SK-N-SH (cell line): Measurements from ENCODE around the gene CDC42. TPM values are rescaled to one million over a fixed set of nuclear protein-coding genes. Genes with fewer than 3 reads are reported as not detected.

ENCODE experiments used
- CTCF ChIA-PET: fragments of 300-600, 350-600 bp; formaldehyde crosslinking; extraction: SDS; loops from one replicate; lab custom pipeline; 2021; lab: Yijun Ruan, JAX
- POLR2A ChIA-PET: fragments of 350-600 bp; sonication (Branson Sonifier 250); formaldehyde crosslinking; extraction: SDS; loops from one replicate; lab custom pipeline; 2020; ENCODE audit warnings: antibody characterized with exemption, inconsistent platforms; lab: Yijun Ruan, JAX
- DNase-seq: peaks from one replicate; pipeline ENCODE4 v3.0.0; 2012
- H2AFZ ChIP-seq: fragments of 200-600 bp; sonication (generic); 2 replicates; pipeline ENCODE4 v1.8.1; 2016; ENCODE audit warnings: antibody characterized with exemption, mild to moderate bottlenecking, low read depth
- H3F3A ChIP-seq: fragments of 200-600 bp; sonication (generic); replicated peaks from 2 replicates; pipeline ENCODE3; 2016; ENCODE audit warnings: antibody characterized with exemption, mild to moderate bottlenecking; ENCODE audit not compliant: insufficient read depth
- H3K27ac ChIP-seq, 2 experiments: fragments of 200-500 bp in 1 of 2; fragments of 200-600 bp in 1 of 2; sonication (Bioruptor generic) in 1 of 2; sonication (generic), shearing (Covaris generic) in 1 of 2; 2 replicates each; pipeline versions ENCODE4 v1.5.1 to v1.6.1; 2014 to 2016; ENCODE audit warnings: low read depth in 2 of 2, inconsistent platforms in 1 of 2, low read length in 1 of 2, mild to moderate bottlenecking in 1 of 2, mixed read lengths in 1 of 2
- H3K27me3 ChIP-seq: fragments of 200-600 bp; sonication (generic), shearing (Covaris generic); 2 replicates; pipeline ENCODE4 v1.6.1; 2016; ENCODE audit warnings: mixed run types; ENCODE audit not compliant: insufficient read depth
- H3K36me3 ChIP-seq, 2 experiments: fragments of 200-500 bp in 1 of 2; fragments of 200-600 bp in 1 of 2; sonication (Bioruptor generic) in 1 of 2; sonication (generic) in 1 of 2; replicated peaks in 1 of 2; 2 replicates each; pipeline versions ENCODE3 to v1.5.1; 2014 to 2016; ENCODE audit warnings: low read length in 1 of 2, mild to moderate bottlenecking in 1 of 2; ENCODE audit not compliant: insufficient read depth in 2 of 2, control insufficient read depth in 1 of 2
- H3K4me1 ChIP-seq, 2 experiments: fragments of 200-500 bp in 1 of 2; fragments of 200-600 bp in 1 of 2; sonication (Bioruptor generic) in 1 of 2; sonication (generic), shearing (Covaris generic) in 1 of 2; 2 replicates each; pipeline versions ENCODE4 v1.5.1 to v1.6.1; 2014 to 2016; ENCODE audit warnings: low read depth in 1 of 2, low read length in 1 of 2, mixed run types in 1 of 2; ENCODE audit not compliant: insufficient read depth in 2 of 2, control insufficient read depth in 1 of 2
- H3K4me2 ChIP-seq: fragments of 200-600 bp; sonication (generic), shearing (Covaris generic); 2 replicates; pipeline ENCODE4 v1.6.1; 2017; ENCODE audit warnings: mixed run types
- H3K4me3 ChIP-seq, 2 experiments: fragments of 200-500 bp in 1 of 2; fragments of 200-600 bp in 1 of 2; sonication (Bioruptor generic) in 1 of 2; sonication (generic), shearing (Covaris generic) in 1 of 2; 2 replicates each; pipeline versions ENCODE4 v1.5.1 to v1.8.1; 2014 to 2016; ENCODE audit warnings: low read depth in 2 of 2, inconsistent platforms in 1 of 2, low read length in 1 of 2, mild to moderate bottlenecking in 1 of 2, mixed read lengths in 1 of 2, moderate library complexity in 1 of 2
- H3K79me2 ChIP-seq: fragments of 200-600 bp; sonication (generic); 2 replicates; pipeline ENCODE4 v1.8.1; 2017; ENCODE audit warnings: mild to moderate bottlenecking; ENCODE audit not compliant: insufficient read depth
- H3K9ac ChIP-seq: fragments of 200-600 bp; sonication (generic); 2 replicates; pipeline ENCODE4 v1.6.1; 2017; ENCODE audit warnings: mixed run types
- H3K9me2 ChIP-seq: fragments of 200-600 bp; sonication (generic); 2 replicates; pipeline ENCODE4 v1.6.1; 2017; ENCODE audit warnings: mixed run types
- H3K9me3 ChIP-seq: fragments of 200-600 bp; sonication (generic); 2 replicates; pipeline ENCODE4 v1.6.1; 2017; ENCODE audit warnings: mixed run types, mild to moderate bottlenecking, moderate library complexity
- H4K20me1 ChIP-seq: fragments of 200-600 bp; sonication (generic); 2 replicates; pipeline ENCODE4 v1.6.1; 2017; ENCODE audit warnings: mild to moderate bottlenecking, mixed run types; ENCODE audit not compliant: insufficient read depth
- EP300 ChIP-seq, 2 experiments: IDR thresholded peaks; 2 replicates each; pipeline versions ENCODE4 v1.4.0 to v1.6.1; 2012; ENCODE audit warnings: borderline replicate concordance in 1 of 2, low read depth in 1 of 2, low read length in 1 of 2
- FOXM1 ChIP-seq: IDR thresholded peaks from 2 replicates; pipeline ENCODE4 v1.4.0; 2012; ENCODE audit warnings: low read depth, mild to moderate bottlenecking
- MXI1 ChIP-seq: IDR thresholded peaks from 2 replicates; pipeline ENCODE4 v1.6.1; 2012; ENCODE audit warnings: mild to moderate bottlenecking, low read depth, low read length, improper control_type of control experiment
- RCOR1 ChIP-seq: fragments of 150-350 bp; IDR thresholded peaks from 2 replicates; pipeline ENCODE4 v1.6.1; 2017; ENCODE audit warnings: antibody characterized with exemption, low read length
- SIN3A ChIP-seq: IDR thresholded peaks from 2 replicates; pipeline ENCODE4 v1.6.1; 2012; ENCODE audit warnings: low read depth, mild to moderate bottlenecking, low read length, moderate library complexity, borderline replicate concordance
- TAF1 ChIP-seq: IDR thresholded peaks from 2 replicates; pipeline ENCODE4 v1.6.1; 2012; ENCODE audit warnings: low read depth, mild to moderate bottlenecking, low read length, moderate library complexity, borderline replicate concordance
- TEAD4 ChIP-seq: IDR thresholded peaks from 2 replicates; pipeline ENCODE4 v1.4.0; 2012; ENCODE audit warnings: mild to moderate bottlenecking, borderline replicate concordance; ENCODE audit not compliant: insufficient read depth
- WGBS: methylation state at CpG from one replicate; pipeline ENCODE4 v1.1.6; 2017; ENCODE audit warnings: low lambda C conversion rate; 5-methylcytosine and 5-hydroxymethylcytosine counted together
- polyA plus RNA-seq, 3 experiments: library from polyadenylated mRNA; depleted of rRNA; stranded (reverse); fragments of >200 nt; gene quantifications; 2 replicates each; pipeline ENCODE4 v1.2.3, GENCODE V29; 2012

CDC42 gene
- polyA plus RNA-seq, 1 of the 3 experiments (the other 2 are of a cell fraction): 113 TPM

DNA sequence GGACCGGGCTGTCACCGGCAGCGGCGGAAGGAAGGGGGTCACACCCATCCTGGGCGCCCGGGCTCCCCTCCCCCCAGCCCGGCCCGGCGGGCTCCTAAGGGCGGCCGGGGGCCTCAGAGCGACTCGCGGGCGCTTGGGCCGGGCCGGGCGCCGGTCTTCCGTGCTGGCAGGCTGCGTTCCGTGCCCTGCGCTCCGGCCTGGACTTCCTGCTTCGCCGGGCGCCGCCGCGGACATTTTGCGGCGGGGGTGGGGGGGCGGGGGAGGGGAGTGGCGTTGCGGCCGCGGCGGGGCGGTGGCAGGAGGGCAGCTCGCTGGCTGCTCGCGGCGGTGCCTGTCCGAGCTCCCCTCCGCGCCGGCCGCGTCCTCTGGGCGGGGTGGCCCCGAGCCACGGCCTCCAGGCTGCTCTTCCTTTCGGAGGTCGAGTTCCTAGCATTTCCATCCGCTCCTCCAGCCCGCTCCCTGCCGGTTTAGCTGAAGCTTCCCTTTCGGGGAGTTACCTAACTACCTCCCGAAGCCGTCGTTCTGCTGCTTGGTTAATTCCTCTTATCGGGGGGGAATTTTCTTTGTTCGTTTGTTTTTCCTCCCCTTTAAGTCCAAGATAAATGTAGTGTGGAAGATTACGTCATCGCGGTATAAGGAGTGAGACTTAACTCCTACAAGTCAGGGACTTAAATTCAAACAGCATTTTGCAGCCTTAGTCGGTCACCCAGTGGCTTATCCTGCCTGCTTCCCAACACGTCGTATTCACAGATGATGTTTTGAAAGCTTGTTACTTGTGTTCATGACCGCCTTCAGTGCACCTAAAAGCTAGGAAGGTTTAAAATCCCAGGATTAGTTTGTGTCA, 730 bp downstream of the CDC42 start:
- TF ChIP-seq SIN3A (0 out of 2 replicates have a peak, but pooled peaks have one; percentile 7), RCOR1 (no peak), EP300 (IDR thresholded peaks at IDR 0.05; ENCODE audit: borderline replicate concordance in 1 of 2, low read depth in 1 of 2, low read length in 1 of 2) (no peak), TAF1 (peak; percentile 63; the same call in 1 of the 2 replicates), FOXM1 (no peak), TEAD4 (no peak)
- TF ChIP-seq, all 33 proteins: peak for 2
- no peaks in the 10 kb centered on the region for H3K9me3 ChIP-seq
- POLR2A ChIA-PET: interaction anchor here (0.6 to 2.8 kb wide), 5 partner anchors 21 to 398 kb away, joined by 3 to 29 read pairs (median 3); no protein-coding TSS in a partner anchor
- peak; percentile 88 for DNase-seq
- H3K9me2 ChIP-seq: no peaks in the 10 kb centered on the region
- peak overlapping the region; percentile 99 for H3K9ac ChIP-seq
- H3K27ac ChIP-seq: peak overlapping the region; percentile 88 to 92
- H3K4me1 ChIP-seq: peaks cover 0 to 5% of the 10 kb centered on the region in 2 experiments; a peak in 3 of 4 replicates
- H3K4me3 ChIP-seq: peak overlapping the region; percentile 70 to 86
- H3K27me3 ChIP-seq: no peaks in the 10 kb centered on the region
- WGBS: 2% methylated on average over 21 of the region's 70 CpGs
- peaks cover 49% of the 10 kb centered on the region for H4K20me1 ChIP-seq
- H3K36me3 ChIP-seq: peaks cover 2 to 30% of the 10 kb centered on the region in 2 experiments
- H3F3A ChIP-seq: peaks cover 10% of the 10 kb centered on the region
- H3K79me2 ChIP-seq: peaks cover 55% of the 10 kb centered on the region
- CTCF ChIA-PET: interaction anchor here (1.0 to 1.7 kb wide), 3 partner anchors 19 to 52 kb away, joined by 3 to 7 read pairs (median 4); no protein-coding TSS in a partner anchor
- peak overlapping the region; percentile 94 for H3K4me2 ChIP-seq
- H2AFZ ChIP-seq: no peak overlapping the region

DNA sequence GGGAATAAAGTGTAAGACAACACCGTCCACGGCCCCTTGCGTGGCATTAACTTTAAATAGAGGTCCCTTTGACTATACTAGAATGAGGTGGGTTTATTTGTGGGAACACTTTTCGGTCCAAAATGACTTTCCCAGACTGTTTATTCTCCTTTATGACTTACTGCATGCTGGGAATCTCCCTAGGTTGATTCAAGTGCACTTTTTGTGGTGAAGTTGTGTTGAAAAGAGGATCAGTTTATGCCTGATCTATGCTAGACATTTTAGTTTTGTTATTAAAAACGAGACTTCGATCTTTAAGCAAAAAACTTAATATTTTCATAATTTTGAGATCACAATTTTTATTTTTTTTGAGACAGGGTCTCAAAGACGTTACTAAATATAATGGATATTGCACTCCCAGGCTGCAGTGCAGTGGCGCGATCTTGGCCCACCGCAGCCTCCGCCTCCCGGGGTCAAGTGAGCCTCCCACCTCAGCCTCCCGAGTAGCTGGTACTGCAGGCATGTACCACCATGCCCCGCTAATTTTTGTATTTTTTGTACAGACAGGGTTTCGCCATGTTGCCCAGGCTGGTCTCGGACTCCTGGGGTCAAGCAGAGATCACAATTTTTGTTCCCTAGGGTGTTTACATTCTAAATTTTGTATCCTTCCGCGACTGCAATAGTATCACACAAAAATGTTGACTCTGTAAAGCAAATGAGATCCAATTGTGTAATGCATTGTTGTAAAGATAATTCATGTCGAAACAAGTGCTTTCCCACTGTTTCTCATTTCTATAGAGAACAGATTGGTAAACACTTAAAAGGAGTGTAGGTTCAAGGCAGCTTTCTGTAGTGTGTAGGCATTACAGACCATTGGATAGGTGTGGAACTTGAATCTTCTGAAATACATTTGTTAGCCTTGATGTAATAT, 1.6 kb downstream of the CDC42 start:
- Histone ChIP-seq H2AFZ (no peak overlapping the region), H3K4me1 (peaks cover 0 to 5% of the 10 kb centered on the region in 2 experiments; a peak in 3 of 4 replicates), H3K79me2 (peaks cover 64% of the 10 kb centered on the region), H3K4me3 (peak overlapping the region; percentile 70 to 86), H3K27ac (peak overlapping the region; percentile 88 to 92), H3K9me3 (no peaks in the 10 kb centered on the region), H3F3A (peaks cover 12% of the 10 kb centered on the region), H3K27me3 (no peaks in the 10 kb centered on the region), H3K36me3 (peaks cover 2 to 35% of the 10 kb centered on the region in 2 experiments), H3K9ac (peak overlapping the region; percentile 99), H3K4me2 (peak overlapping the region; percentile 94), H4K20me1 (peaks cover 57% of the 10 kb centered on the region), H3K9me2 (no peaks in the 10 kb centered on the region)
- no peak for TF ChIP-seq MXI1
- no peak for DNase-seq
- 64% methylated on average over 19 of the region's 19 CpGs for WGBS
- POLR2A ChIA-PET: interaction anchor here (2.8 kb wide), 1 partner anchor 29 kb away, joined by 29 read pairs; no protein-coding TSS in a partner anchor
- CTCF ChIA-PET: interaction anchor here (1.0 to 1.7 kb wide), 3 partner anchors 18 to 51 kb away, joined by 3 to 7 read pairs (median 3); no protein-coding TSS in a partner anchor
